HG03095 (cell line): ENCODE results near the gene LRIT2.

ENCODE experiments used
- ATAC-seq: cut with Tn5 transposase; IDR thresholded peaks from one replicate; pipeline ENCODE4 v1.9.1; 2021; ENCODE audit warnings: moderate library complexity; ENCODE audit not compliant: unreplicated experiment

Gene LRIT2

GRCh38 chr10:84211566-84211965 is 13.8 kb downstream of the LRIT2 start:
- ATAC-seq: no peak

- ATAC-seq: no peak
These were observed 17.3 kb downstream of the LRIT2 start for GRCh38 chr10:84208023-84208422.

GRCh38 chr10:84205853-84206525 is 19.4 kb downstream of the LRIT2 start:
- ATAC-seq: no peak

GRCh38 chr10:84205049-84205852 is 20.1 kb downstream of the LRIT2 start:
- ATAC-seq: peak; percentile 78

GRCh38 chr10:84204610-84205009 is 20.7 kb downstream of the LRIT2 start:
- ATAC-seq: no peak

- peak; percentile 60 for ATAC-seq
These were observed 21.2 kb downstream of the LRIT2 start for GRCh38 chr10:84204122-84204521.

- ATAC-seq: no peak
These were observed 23.0 kb downstream of the LRIT2 start for GRCh38 chr10:84202349-84202748.

GRCh38 chr10:84201682-84202081 is 23.7 kb downstream of the LRIT2 start:
- ATAC-seq: no peak

GRCh38 chr10:84201244-84201606 is 24.1 kb downstream of the LRIT2 start:
- ATAC-seq: no peak

GRCh38 chr10:84200537-84201243 is 24.7 kb downstream of the LRIT2 start:
- no peak for ATAC-seq

- ATAC-seq: no peak
These were observed 27.0 kb downstream of the LRIT2 start for GRCh38 chr10:84198206-84198915.

GRCh38 chr10:84197643-84198042 is 27.7 kb downstream of the LRIT2 start:
- no peak for ATAC-seq

- ATAC-seq: no peak
These were observed 28.4 kb downstream of the LRIT2 start for GRCh38 chr10:84196941-84197340.

- ATAC-seq: no peak
These were observed 29.3 kb downstream of the LRIT2 start for GRCh38 chr10:84196083-84196482.

- ATAC-seq: no peak
These were observed 30.1 kb downstream of the LRIT2 start for GRCh38 chr10:84195044-84195830.

GRCh38 chr10:84194424-84195043 is 30.8 kb downstream of the LRIT2 start, which contains the start of gene CDHR1:
CDHR1 (plus strand) TSS chr10:84194537; CDS start chr10:84194761, 224 bp downstream.
- ATAC-seq: peak; percentile 85

- ATAC-seq: no peak
These were observed 31.4 kb downstream of the LRIT2 start for GRCh38 chr10:84193846-84194423.

- ATAC-seq: no peak
These were observed 32.0 kb downstream of the LRIT2 start for GRCh38 chr10:84193327-84193726.

GRCh38 chr10:84191106-84191505 is 34.2 kb downstream of the LRIT2 start:
- ATAC-seq: no peak
